NCI-H1092 (cell line): Measurements from ENCODE around the gene VIPR2.
"Not testable (repeated sequence)": the region's sequence is repeated elsewhere in the genome, so short reads cannot be mapped to it uniquely, and the experiment has no call there.

Source experiments
- DNase-seq: peaks from one replicate; lab custom pipeline; 2025; lab: John Stamatoyannopoulos, UW

VIPR2 gene

DNA sequence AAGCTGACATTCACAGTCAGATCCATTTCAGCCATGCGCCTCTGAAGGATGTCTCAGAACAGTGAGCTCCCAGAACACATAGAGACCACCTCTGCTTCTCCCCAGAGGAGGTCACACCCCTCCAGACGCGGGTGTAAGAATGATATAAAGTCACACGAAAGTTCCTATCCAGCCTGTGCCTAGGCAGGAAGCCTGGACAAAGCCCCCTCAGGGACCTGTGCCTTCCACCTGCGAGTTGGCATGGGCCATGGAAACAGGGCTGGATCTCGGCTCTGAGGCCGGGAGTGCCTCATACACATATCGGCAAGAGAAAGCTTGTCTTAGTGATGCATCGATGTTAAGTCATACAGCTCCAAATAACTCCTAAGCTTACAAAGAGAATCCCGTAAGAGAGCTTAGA is 5.0 kb downstream of the VIPR2 start:
- no peak for DNase-seq

DNA sequence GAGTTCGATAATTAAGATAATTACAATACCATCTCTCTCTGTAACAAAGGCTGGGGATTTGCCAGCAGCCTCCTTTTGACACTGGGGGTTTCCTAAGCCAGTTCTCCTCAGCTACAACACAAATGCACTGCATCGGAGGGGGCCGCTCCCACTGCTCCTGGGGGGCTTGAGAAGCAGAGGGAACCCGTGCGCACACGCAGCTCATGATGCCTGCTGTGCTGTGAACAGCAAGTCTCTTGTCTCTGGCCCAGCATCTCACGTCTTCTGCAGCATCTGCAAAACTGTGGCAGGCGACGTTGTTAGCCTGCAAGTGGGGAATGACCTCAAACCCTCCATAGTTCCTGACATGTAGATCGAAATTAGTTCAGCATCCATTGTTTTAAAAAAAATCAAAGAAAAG is 5.5 kb downstream of the VIPR2 start:
- no peak for DNase-seq

DNA sequence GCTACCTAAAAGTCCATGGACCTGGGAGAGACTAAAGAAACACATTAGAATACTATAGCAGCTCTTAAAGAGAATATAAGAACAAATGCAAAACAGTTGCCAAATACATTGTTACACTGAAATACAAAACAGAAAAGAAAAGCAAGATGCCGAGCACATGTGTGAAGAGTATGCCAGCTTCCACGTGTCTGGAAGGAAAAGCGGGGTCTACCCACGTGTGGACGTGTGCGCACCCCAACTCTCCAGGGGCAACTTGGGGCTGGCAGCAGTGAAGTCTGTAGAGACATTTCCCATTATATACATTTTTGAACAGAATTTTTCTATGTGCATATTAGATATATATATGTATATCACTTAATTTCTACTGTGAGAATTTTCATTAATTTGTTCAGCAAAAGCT is 6.2 kb downstream of the VIPR2 start:
- no peak for DNase-seq

DNA sequence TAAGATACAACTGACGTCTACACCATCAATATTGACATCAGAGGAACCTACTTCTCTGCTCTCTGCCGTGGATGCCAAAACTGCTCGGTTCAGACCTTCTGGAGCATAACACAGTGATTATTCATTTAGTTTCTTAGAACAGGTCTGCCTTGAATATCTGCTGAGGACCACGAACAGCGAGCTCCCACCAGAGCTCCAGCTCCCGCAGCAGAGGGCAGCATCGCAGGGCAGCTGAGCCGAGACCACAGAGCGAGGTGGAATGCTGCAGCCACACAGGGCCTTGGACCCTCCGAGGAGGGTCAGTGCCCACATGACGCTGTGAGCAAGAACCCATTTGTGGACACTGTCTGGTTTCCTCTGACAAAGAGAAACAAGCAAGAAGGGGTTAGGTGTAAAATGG is 6.8 kb downstream of the VIPR2 start:
- no peak for DNase-seq

DNA sequence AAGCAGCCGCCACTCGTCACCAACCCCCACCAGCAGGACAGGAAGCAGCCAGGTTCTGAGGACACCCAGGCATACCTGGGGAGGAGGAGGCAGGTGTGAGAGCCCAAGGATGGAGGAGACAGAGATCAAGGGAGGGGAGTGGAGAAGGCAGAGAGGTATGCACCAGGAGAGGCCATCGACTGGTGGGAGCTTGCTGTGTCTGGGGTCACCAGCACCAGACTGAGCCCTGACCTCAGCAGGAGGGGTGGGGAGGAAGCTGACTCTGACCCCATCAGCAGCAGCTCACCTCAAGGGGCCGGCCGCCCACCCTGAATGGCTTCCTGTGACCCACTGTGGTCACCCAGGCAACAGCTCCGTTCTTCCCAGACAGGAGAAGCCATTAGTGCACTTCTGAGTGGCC is 7.8 kb downstream of the VIPR2 start:
- no peak for DNase-seq

DNA sequence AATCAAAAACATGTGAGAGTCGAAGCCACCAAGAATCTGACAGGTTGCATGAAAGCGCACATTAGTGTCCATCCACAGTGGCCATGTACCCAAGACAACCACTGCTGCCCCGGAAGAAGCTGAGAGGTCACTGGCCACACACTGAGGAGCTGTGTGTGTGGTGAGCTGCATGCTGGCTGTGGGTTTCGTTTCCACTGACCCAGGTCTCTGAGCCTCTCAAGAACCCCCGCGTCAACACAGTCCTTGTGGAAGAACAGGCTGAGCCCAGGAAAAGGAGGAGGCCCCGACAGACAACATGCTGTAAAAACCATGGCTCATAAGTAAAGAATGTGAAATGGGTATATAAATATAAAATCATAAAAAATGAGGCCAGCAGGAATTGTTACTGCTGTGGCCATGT is 8.2 kb downstream of the VIPR2 start:
- DNase-seq: no peak

DNA sequence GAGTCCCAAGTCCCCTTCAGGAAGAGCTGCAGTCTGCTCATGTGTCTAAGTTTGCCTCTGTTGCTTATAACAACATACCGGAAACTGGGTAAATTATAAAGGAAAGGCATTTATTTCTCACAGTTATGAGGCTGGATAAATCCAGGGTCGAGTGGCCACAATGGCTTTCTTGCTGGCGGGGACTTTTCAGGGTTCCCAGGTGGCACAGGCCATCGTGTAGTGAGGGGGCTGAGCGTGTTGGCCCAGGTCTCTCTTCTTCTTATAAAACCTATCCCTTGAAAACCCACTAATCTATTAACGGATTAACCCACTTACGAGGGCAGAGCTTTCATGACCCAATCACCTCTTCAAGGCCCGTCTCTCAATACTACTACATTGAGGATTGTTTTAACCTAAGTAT is 8.7 kb downstream of the VIPR2 start:
- DNase-seq: no peak

DNA sequence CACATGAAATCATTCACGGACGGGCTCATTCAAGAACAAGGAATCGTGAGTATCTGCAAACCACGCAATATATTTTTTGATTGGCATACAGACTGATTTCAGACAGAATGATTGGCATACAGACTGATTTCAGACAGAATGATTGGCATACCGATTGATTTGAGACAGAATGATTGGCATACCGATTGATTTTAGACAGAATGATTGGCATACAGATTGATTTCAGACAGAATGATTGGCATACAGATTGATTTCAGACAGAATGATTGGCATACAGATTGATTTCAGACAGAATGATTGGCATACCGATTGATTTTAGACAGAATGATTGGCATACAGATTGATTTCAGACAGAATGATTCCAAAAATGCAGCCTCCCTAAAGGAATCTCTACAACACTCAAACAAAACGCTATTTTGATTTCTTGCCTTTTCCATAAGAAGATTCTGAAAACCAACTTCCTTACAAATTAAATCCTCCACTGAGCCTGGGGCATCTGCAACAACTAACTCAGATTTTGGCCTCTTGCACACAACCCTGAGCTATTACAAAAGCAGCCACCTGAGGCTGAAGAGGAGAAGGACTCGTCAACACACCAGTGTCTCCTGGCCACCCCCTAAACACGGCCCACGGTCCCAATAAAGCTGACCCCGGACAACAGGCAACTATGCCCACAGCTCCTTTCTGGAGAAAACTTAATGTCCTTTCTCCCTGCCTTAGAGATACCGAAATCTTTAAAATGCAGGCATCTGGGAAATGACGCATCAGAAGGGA is 11.8 kb downstream of the VIPR2 start:
- DNase-seq: not testable (repeated sequence)

DNA sequence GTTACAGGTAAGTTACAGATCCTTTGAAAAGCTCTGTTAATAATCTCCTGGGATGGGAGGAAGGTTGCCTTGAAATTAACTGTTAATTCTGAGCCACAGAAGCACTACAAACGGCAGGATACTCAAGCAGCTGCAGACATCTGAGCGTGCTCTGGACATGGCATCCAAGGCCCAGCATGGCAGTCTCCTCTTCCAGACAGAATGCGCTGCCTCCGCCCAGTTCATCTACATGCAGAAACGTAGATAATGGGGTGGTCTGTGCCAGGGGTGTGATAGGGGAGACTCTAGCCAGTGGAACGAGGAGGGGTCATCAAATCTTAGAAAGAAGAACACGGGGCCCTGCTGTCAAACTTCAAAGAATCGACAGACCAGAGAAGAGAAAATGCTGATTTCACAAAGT is 13.8 kb downstream of the VIPR2 start:
- no peak for DNase-seq

DNA sequence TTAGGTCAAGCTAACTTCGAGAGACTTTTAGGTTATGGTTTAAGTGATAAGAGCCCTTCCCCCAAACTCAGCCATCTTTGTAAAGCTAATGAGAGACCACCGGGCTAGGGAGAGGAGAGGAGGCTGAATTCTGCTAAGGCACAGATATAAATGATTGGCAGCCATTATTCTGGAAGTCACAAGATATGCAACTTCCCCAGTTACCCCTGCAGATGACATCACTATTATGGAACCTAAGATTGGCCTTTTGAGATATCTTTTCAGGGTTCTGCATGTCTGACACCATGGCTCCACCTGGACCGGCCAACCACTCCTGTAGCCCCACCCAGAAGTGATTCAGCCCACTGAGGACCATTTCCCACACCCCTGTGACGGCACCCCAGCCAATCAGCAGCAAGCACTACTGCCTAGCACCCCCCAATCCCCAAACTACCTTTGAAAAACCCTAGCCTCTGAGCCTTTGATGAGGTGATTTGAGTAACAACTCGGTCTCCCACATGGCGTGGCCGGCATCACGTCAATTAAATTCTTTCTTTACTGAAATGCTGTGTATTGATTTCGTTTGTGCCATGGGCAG is 14.4 kb downstream of the VIPR2 start:
- no peak for DNase-seq

DNA sequence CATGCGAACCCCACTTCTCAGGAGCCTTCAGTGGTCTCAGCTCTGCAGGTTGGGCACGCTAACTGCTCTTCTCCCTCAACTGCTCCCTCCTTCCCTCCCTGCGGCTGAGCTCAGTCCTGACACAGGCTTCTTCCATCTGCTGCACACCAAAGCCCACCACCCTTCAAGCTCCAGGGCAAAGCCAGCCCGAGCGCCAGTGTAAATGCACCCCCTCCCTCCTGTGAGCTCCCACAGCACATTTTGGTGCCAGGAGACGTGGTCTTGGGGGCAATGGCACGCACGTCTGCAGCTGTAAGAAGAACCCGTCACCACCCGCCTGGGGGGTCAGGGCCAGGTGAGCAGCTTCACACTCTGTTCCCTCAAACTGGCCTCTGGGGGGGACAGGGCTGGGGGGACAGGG is 15.9 kb downstream of the VIPR2 start:
- DNase-seq: no peak

DNA sequence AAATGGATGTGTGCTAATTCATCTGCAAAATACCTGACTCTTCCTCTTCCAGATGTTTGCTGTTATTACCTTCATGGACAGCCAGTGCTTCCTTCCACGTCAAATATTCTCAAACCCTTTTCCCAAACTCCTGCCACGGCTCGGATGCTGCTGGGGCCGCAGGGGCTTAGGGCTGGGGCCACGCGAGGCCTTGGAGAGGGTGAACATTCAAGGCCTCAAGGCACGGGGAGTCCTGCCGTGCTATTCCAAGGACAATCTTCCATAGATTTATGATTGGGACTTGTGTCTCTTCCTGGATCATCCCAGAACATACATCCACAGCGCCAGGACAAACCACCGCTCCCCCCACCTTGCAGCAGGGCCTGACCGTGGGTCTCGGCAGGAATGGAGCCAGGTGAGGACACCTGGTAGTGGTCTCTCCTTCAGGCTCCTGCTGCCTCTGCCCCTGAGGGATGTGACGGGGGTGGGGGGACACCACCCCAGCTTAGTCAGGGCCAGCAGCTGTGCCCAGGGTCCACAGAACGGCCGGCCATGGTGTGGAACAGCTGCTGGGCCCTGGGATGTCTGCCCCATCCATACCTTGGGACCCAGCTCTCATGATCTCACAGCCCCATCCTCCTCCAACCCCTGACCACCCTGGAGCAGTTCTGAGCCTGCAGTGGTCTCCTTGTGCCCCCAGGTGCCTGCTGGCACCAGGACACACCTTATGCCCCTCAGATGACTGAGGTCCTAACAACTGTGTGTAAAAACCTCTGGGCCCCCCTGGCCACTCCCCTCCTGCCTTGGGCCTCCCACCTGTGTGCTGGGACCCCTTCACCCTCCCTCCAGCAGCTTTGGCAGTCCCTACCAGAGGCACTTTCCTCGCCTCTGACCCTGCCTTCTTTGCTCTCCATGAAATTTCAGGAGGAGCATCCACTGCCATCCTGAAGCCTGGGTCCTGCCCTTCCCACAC is 16.7 kb downstream of the VIPR2 start:
- no peak for DNase-seq

DNA sequence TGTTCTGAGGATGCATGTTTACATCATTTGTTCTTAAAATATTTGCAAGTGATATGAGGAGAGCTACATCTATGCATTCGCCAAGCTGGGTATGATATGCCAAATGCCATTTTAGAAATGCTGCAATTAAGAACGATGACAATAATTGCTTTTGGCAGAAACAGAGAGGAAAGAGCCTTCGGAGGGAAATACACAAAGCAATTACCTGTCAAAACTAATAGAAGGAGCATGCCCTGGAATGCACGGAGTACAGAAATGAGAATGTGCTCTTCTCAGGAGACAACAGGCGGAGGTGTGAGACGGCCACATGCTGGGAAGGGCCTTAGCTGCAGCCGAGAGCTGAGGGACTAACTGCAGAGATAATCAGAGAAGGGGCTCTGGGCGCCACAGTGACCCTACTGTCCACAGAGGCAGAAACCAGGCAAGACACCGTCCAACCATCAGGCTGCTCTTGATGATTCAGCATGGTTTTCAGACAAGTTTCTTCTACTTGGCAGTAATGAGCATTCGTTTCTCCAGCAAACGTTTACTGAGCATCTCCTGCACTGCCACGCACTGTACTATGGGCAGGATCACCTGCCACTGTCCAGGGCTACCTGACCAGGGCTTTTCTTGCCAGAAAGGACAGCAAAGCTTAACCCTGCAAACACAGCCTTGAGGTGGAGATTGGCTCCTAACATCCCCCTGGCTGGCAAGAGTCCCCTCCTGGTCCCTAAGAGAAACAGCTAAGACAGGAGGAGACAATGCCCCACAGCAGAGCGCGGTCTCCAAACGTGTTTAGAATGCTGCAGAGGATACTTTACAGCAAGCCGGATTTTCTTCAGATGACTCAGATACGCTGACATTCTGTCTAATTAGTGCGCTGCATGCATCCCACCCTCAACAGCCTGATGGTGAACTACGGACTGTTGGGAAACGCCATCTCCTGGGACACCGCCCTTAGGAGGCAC is 18.1 kb downstream of the VIPR2 start:
- DNase-seq: no peak

DNA sequence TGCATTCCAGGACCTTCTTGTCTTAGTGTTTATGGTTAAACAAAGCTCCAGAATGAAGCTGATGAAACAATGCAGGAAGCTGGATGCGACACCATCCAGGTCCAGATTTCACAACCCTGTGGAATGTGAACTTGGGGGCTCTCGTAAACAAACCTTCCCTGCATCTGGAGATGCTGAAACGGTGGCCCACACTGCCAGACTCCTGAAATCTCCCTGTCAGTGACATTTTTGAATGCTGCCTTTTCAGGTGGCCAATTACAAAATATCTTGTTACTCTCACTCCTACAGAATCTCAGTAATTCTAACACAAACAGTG is 18.8 kb downstream of the VIPR2 start:
- no peak for DNase-seq

DNA sequence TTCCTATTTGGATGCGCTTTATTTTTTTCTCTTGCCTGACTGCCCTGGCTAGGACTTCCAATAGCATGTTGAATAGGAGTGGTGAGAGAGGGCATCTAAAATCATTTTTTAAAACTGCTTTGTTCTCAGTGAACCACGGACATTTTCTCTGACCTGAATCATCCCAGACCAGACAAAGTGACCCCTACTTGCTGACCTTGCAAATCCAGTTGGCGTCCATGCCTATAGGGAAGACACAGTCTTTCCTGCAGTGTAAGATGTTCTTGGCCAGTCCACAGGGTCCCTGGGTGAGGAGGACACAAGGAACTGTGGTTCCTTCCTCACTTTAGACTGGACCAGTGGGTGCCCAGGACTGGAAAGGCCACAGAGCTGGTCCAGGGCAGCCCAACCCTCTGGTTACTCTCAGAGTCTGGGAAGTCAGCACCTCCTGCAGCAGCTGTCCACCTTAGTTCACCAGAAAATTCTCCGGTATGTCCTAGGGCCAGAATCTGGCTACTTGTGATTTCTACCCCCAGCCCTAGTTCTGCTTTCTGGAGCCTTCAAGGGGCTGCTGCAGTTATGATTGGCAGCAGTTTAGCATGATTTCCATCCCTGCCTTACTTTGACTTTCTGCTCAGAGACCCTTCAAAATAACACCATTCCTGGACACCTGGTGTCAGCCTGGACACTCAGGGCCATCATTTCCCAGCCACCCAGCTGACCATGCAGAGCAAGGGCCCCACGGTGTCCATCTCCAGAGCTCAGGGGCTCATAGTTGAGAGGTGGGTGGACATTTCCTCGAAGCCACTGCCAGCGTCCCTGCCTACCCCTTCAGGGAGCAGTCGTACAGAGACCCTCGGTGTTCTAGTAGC is 19.3 kb downstream of the VIPR2 start:
- no peak for DNase-seq

DNA sequence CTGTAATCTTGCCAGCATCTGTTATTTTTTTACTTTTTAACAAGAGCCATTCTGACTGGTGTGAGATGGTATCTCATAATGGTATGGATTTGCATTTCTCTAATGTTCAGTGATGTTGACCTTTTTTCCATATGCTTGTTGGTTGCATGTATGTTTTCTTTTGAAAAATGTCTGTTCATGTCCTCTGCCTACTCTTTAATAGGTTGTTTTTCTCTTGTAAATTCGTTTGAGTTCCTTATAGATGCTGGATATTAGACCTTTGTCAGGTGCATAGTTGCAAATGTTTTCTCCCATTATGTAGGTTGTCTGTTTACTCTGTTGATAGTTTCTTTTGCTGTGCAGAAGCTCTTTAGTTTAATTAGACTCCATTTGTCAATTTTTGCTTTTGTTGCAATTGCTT is 20.9 kb downstream of the VIPR2 start:
- DNase-seq: not testable (repeated sequence)

DNA sequence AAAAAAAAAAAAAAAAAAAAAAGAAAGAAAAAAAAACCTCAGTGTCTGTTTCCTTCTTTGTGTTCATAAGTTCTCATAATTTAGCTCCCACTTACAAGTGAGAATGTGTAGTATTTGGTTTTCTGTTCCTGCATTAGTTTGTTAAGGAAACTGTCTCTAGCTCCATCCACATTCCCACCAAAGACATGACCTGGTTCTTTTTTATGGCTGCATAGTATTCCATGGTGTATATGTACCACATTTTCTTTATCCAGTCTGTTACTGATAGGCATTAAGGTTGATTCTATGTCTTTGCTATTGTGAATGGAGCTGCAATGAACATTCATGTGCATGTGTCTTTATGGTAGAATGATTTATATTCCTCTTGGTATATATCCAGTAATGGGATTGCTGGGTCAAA is 21.4 kb downstream of the VIPR2 start:
- not testable (repeated sequence) for DNase-seq

DNA sequence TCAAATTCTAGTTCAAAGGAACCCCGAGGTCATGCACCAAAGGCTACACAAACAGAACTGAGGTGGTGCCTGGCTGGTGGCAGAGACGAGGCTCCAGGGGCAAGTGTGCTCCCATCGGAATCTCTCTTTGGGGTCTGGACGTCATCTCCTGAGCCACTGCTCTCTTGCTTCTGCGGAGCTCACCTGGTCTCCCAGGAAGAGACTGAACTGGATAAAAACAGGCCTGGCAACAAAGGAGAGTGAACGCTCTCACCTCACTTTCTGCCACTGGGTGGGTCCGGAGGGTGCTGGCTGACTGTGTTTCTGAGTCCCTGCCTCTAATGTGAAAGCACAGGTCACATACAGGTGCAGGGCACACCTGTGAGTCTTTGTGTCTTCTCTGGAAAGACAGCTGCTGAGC is 22.4 kb downstream of the VIPR2 start:
- no peak for DNase-seq

DNA sequence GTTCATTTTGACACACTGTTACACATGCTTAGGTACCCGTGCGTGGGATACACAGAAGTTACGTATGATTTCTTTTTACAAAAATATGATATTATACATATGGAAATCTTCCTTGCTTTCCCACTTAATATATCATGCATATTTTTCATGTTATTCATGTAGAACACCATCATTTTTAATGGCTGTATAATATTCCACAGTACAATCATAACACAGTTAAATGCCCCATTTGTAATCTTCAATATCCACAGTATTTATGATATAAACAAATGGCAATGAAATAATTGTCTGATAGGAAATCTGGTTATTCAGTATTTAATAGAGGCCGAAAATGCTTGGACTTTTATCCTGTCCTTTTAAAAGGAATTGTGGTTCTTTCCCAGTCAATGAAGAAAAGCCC is 23.2 kb downstream of the VIPR2 start:
- DNase-seq: no peak

DNA sequence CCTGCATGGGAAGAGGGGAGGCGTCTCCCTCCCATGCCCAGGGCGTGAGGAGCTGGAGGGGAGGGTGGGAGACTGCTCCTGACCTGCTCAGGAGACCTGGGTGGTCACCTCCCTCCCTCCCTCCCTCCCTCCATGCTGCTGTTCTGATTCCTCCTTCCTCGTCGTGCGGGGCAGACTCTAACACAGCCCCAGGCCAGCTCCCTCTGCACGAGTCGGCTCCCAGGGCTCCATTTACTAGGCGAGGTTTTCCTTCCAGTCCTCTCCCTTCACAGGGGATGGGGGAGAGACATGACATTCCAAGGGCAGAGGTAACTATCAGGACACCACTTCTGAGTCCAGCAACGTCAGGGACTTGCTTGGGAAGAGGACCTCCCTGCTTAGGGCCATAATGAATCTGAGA is 23.6 kb downstream of the VIPR2 start:
- no peak for DNase-seq

DNA sequence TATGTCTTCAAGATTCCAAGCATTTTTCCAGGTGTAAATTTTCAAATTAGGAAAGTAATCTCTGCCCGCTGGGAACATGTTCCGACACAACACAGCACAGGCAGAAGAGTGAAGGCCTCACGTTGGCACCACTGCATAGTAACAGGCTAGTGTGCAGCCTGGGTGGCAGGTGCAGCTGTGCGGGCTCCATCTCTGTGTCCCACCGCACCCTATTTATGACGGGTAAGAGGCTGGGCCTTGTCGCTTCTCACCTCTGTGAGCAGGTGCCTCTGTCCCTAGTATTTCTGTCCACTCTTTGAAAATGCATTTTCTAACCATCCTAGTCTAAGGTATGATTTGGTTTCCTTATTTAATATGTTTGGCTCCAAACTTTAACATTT is 24.1 kb downstream of the VIPR2 start:
- no peak for DNase-seq
